ENCODE measurements around the gene LCE2A.

The LCE2A gene

GRCh38 chr1:152743371-152744145, 45.4 kb downstream of the LCE2A start:
- DNase-seq, result no peak

GRCh38 chr1:152745289-152745704, 47.2 kb downstream of the LCE2A start:
- no peak for DNase-seq

- no peak for DNase-seq
Measured at GRCh38 chr1:152745765-152746444, 47.8 kb downstream of the LCE2A start.

GRCh38 chr1:152747831-152748230, 49.7 kb downstream of the LCE2A start:
- no peak for DNase-seq
